Erythroblast (primary cell): ENCODE measurements around the gene GAPDH.
"Not testable (repeated sequence)": the region's sequence is repeated elsewhere in the genome, so short reads cannot be mapped to it uniquely, and the experiment has no call there.

ENCODE experiments used
- DNase-seq, 2 experiments: peaks; one replicate each; lab custom pipeline; 2025; lab: John Stamatoyannopoulos, UW
- GATA1 ChIP-seq: IDR thresholded peaks from 2 replicates; pipeline ENCODE4 v1.6.1; 2011; ENCODE audit warnings: low read depth, mild to moderate bottlenecking, control low read depth, low read length, moderate library complexity
- POLR2A ChIP-seq: IDR thresholded peaks from 2 replicates; pipeline ENCODE4 v1.6.1; 2011; ENCODE audit warnings: mild to moderate bottlenecking, low read length

GAPDH gene

GRCh38 chr12:6554168-6555017 lies 20.1 kb downstream of the GAPDH start:
- TF ChIP-seq POLR2A (no peak), GATA1 (no peak)
- peak; percentile 83 to 86 for DNase-seq

DNA sequence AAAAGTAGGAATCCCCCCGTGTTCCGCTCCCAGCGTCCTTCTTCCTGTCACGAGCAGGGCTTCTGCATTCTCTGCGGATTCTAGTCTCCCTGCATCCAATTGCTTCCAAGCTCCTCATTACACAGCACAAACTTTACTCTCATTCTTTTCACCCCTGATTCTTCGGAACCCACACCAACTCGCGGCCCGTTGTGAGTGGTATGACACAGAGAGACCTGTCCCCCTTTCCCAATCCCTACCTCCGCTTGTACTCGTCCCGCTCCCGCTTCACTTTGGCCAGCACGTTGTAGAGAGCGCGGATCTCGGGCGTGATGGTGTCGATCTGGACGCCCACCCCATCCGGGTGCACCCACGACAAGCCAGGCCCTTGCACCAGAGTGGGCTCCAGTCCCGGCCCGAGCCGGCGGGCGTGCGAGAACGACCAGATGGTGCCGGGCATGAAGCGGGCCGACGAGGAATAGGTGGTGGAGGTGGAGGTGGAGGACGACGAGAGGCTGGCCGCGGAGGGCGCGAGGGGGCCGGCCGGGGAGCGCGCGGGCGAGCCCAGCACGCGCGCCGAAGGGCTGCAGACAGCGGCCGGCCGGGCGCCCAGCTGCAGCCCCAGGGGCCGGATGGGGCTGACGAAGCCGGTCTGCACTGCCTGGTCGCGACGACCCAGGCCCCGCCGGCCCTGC lies 20.8 kb downstream of the GAPDH start:
- DNase-seq = peak in 1 of 2 experiments; percentile 47
- TF ChIP-seq GATA1 = no peak
- TF ChIP-seq POLR2A = no peak

- peak; percentile 16 for TF ChIP-seq POLR2A
- not testable (repeated sequence) for DNase-seq
Observed at GRCh38 chr12:6556496-6556817, 22.1 kb downstream of the GAPDH start.

- no peak for TF ChIP-seq POLR2A
- no peak for DNase-seq
Observed at GRCh38 chr12:6556857-6557256, 22.5 kb downstream of the GAPDH start.

- peak; percentile 72 to 74 for DNase-seq
Observed at GRCh38 chr12:6558014-6558760, 23.9 kb downstream of the GAPDH start.

DNA sequence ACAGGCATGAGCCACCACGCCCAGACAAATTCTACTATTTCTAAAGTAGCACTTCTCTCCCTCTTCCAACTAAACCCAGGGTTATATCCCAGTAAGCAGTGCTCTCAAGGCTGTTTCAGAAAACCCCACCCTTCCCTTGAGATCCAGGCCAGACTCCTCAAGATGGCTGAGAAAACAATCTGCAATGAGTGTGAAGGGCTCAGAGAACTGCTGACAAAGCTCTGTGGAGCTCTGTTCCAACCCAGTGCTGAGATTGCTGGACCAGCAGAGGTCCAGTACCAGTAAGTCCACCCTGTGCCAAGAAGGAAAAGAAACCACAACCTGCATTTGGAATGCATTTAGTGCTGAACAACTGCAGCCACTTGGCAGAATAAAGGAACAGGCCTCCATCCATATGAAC lies 25.2 kb downstream of the GAPDH start:
- TF ChIP-seq POLR2A (no peak), GATA1 (no peak)

GRCh38 chr12:6560501-6561205 lies 26.3 kb downstream of the GAPDH start:
- DNase-seq = no peak
- TF ChIP-seq POLR2A (no peak), GATA1 (no peak)

More for the DNA sequence above, 25.2 kb downstream of the GAPDH start:
- DNase-seq = no peak

- DNase-seq = no peak
- TF ChIP-seq POLR2A (no peak), GATA1 (no peak)
Observed at GRCh38 chr12:6562881-6563280, 28.6 kb downstream of the GAPDH start.

DNA sequence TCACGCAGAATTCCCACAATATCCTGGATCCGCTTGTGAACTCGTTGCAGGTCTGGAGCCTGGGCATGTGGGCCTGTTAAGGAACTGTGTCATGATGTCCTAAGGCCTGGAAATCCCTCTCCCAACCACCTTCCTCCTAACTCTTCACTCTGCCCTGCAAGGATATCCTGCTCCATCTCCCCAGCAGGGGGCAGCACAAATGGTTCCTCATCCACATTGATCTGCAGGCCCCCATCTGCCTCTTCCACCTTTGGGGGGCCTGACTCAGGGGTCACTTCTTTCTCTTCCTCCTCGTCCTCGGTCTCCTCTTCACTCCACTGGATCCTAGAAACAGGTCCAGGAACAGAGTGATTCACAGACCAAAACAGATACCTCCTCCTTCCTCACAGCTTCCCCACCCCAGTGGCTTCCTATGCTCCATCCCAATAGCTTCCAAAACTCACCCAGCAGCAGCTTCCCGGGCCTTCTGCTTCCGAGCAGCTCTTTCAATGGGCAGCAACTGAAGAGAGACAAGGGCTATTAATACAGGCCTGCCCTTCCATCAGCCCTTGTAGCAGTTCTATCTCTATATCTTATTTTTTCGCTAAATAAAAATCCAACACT lies 29.2 kb downstream of the GAPDH start:
- TF ChIP-seq GATA1 = no peak
- no peak for TF ChIP-seq POLR2A
- DNase-seq = peak; percentile 62 to 82

GRCh38 chr12:6567112-6567670 lies 32.9 kb downstream of the GAPDH start:
- no peak for DNase-seq
- TF ChIP-seq GATA1 = no peak
- no peak for TF ChIP-seq POLR2A

- no peak for DNase-seq
- TF ChIP-seq GATA1 = no peak
- TF ChIP-seq POLR2A = no peak
Observed at GRCh38 chr12:6569312-6569711, 35.0 kb downstream of the GAPDH start.

DNA sequence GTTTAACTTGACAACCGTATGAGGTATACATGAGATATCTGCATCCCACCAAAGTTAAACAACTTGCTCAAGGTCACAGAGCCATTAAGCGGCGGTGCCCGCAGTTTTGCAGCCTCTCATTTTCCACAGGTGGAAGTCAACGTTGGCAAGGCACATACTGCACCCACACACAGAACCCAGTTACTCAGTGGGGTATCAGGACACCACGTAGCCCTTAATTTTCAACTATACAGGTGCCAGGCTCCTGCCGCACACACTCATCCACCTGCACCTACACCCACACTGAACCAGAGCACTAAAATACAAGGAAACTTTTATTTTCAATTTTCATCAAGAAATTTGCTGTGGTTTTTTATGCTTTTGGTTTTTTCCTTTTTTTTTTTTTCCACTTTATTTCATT lies 35.5 kb downstream of the GAPDH start:
- no peak for DNase-seq
- TF ChIP-seq GATA1 (no peak), POLR2A (no peak)
